ENCODE results near the gene GFOD1.
"Not testable (repeated sequence)": the region's sequence is repeated elsewhere in the genome, so short reads cannot be mapped to it uniquely, and the experiment has no call there.

Gene GFOD1

GRCh38 chr6:13513626-13514502, 26.5 kb upstream of the GFOD1 start:
- in situ Hi-C loops (cut with MboI; ENCODE audit: low pct_unique_long_range_greater_than_20kb, low sequenced_read_pairs): no loop called here
- no peak for DNase-seq

- in situ Hi-C loops (cut with MboI; ENCODE audit: low pct_unique_long_range_greater_than_20kb, low sequenced_read_pairs): no loop called here
- DNase-seq: no peak
Measured at GRCh38 chr6:13512900-13513299, 25.5 kb upstream of the GFOD1 start.

DNA sequence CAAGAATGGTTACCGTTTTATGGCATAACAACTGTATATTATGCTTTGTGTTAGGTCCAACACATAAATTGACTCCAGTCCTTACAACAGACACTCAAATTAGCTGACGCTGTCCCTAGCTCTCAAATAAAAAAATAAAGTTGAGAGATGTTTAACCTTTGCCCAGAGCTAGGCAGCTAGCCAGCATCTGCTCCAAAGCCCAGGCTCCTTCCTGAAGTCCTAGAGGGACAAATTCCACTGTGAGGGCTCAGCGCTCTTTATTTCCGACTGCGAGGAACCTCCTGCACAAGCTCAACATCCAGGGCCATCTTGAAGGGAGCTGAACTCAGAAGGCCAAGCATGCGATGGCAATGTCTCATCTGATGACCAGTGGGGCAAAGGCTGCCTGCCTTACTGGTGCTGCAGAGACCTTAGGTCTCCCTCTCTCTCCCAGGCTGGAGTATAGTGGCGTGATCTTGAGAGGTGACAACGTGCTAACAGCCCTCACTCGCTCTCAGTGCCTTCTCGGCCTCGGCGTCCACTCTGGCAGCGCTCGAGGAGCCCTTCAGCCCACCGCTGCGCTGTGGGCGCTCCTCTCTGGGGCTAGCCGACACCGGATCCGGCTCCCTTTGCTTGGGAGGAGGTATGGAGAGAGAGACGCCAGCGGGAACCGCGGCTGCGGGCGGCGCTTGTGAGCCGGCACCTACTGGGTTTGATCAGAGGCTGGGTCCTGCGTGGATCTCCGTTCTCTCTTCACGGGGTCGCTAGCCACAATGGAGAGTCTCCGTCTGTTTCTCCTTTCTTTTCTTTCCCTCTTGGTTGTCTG, 24.7 kb upstream of the GFOD1 start:
- no peak for DNase-seq
- in situ Hi-C loops (cut with MboI; ENCODE audit: low pct_unique_long_range_greater_than_20kb, low sequenced_read_pairs): no loop called here

DNA sequence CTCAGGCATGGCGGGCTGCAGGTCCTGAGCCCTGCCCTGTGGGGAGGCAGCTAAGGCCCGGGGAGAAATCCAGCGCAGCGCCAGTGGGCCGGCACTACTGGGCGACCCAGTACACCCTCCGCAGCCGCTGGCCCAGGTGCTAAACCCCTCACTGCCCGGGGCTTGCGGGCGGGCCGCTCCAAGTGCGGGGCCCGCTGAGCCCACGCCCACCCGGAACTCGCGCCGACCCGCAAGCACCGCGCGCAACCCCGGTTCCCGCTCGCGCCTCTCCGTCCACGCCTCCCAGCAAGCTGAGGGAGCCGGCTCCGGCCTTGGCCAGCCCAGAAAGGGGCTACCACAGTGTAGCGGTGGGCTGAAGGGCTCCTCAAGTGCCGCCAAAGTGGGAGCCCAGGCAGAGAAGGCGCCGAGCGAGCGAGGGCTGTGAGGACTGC, 23.8 kb upstream of the GFOD1 start:
- DNase-seq; in situ Hi-C loops (cut with MboI; ENCODE audit: low pct_unique_long_range_greater_than_20kb, low sequenced_read_pairs): not testable (repeated sequence)

DNA sequence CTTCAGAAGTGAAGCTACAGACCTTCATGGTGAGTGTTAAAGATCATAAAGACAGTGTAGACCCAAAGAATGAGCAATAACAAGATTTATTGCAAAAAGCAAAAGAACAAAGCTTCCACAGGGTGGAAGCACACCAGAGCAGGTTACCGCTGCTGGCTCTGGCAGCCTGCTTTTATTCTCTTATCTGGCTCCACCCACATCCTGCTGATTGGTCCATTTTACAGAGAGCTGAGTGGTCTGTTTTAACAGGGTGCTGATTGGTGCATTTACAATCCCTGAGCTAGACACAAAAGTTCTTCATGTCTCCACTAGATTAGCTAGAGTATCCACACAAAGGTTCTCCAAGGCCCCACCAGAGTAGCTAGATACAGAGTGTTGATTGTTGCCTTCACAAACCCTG, 23.0 kb upstream of the GFOD1 start:
- DNase-seq; in situ Hi-C loops (cut with MboI; ENCODE audit: low pct_unique_long_range_greater_than_20kb, low sequenced_read_pairs): not testable (repeated sequence)

GRCh38 chr6:13508711-13509705, 21.6 kb upstream of the GFOD1 start:
- in situ Hi-C loops (cut with MboI; ENCODE audit: low pct_unique_long_range_greater_than_20kb, low sequenced_read_pairs): no loop called here
- no peak for DNase-seq

- in situ Hi-C loops (cut with MboI; ENCODE audit: low pct_unique_long_range_greater_than_20kb, low sequenced_read_pairs): no loop called here
- peak; percentile 68 for DNase-seq
Measured at GRCh38 chr6:13507306-13507860, 20.0 kb upstream of the GFOD1 start.

DNA sequence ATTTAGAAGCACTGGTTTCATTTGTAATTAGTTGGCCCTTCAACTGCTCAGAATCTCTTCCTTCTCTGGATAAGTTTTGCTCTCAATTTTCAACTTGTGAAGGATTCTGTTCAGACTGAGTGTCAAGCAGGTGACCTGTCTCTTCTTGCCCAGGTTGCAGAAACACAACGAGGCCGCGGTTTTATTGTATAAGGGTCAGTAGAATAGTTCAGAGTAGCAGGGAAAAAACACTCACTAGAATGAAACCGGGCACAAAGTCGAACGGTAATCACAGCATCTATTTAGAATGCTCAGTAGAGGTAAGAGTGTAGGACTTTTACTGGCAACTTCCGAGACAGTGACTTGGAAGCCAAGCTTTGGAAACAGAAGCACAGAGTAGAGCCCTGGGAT, 17.9 kb upstream of the GFOD1 start:
- DNase-seq: no peak
- in situ Hi-C loops (cut with MboI; ENCODE audit: low pct_unique_long_range_greater_than_20kb, low sequenced_read_pairs): no loop called here

- DNase-seq: no peak
- in situ Hi-C loops (cut with MboI; ENCODE audit: low pct_unique_long_range_greater_than_20kb, low sequenced_read_pairs): no loop called here
Measured at GRCh38 chr6:13504611-13505344, 17.4 kb upstream of the GFOD1 start.

DNA sequence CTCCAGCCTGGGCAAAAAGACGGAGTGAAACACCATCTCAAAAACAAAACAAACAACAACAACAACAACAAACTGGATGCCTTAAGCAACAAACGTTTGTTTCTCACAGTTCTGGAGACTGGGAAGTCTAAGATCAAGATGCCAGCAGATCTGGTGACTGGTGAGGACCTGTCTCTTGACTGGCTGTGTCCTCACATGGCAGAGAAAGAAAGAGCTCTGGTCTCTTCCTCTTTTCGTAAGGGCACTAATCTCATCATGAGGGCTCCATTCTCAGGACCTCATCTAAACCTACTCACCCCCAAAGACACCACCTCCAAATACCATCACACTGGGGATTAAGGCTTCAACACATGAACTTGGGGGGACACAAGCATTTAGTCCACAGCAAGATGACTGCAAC, 13.5 kb upstream of the GFOD1 start:
- in situ Hi-C loops (cut with MboI; ENCODE audit: low pct_unique_long_range_greater_than_20kb, low sequenced_read_pairs): no loop called here
- DNase-seq: no peak

DNA sequence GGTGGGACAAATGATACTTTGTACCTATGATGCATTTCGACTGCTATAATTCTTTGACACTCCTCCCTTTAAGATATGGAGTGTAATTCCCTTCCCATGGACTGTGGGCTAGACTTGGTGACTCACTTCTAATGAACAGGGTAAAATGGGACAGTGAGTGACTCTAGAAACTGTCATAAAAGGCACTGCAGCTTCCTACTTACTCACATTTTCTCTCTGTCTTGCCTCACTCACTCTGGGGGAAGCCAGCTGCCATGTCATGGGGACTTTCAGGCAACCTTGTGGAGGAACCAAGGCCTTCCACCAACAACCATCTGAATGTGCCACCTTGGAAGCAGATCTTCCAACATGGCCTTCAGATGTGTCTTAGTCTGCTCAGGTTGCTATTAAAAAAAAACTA, 12.9 kb upstream of the GFOD1 start:
- DNase-seq: no peak
- in situ Hi-C loops (cut with MboI; ENCODE audit: low pct_unique_long_range_greater_than_20kb, low sequenced_read_pairs): no loop called here

GRCh38 chr6:13496513-13497190, 9.3 kb upstream of the GFOD1 start:
- in situ Hi-C loops (cut with MboI; ENCODE audit: low pct_unique_long_range_greater_than_20kb, low sequenced_read_pairs): no loop called here
- DNase-seq: peak; percentile 43

DNA sequence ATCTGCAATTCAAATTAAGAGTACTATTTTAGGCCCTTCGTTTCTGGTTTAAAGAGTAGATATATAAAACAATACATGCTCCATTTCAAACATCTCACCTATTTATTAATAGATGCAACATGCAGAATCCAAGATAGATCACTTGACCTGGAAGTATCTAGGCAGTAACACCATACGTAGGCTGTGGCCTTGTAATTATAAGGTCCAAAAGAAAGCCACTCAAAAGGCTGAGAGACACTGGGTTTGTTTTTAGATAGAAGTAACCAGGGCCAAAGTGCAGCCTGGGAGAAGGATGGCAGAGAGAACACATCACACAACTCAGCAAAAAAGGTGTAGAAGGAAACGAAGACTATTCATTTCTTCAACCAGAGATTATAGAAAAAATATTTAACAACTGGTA, 8.4 kb upstream of the GFOD1 start:
- no peak for DNase-seq
- in situ Hi-C loops (cut with MboI; ENCODE audit: low pct_unique_long_range_greater_than_20kb, low sequenced_read_pairs): no loop called here

- in situ Hi-C loops (cut with MboI; ENCODE audit: low pct_unique_long_range_greater_than_20kb, low sequenced_read_pairs): no loop called here
- DNase-seq: no peak
Measured at GRCh38 chr6:13495112-13495776, 7.8 kb upstream of the GFOD1 start.

DNA sequence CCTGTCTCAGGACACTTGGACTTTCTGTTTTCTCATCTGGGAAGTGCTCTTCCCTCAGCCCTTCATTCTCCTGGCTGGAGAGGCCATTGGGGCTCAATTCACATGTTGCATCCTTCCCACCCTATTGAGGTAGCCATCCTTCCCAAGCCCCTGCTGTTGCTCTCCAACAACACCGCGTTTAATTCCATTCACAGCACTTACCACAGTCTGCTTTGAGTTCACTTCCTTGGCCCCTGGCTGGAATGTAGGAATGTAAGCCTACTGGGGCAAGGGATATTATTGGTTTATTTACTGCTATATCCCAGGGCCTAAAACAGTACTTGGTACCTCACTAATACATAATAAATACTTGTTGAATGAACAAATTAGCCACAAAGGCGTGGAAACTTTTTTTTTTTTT, 6.7 kb upstream of the GFOD1 start:
- DNase-seq: no peak
- in situ Hi-C loops (cut with MboI; ENCODE audit: low pct_unique_long_range_greater_than_20kb, low sequenced_read_pairs): no loop called here

GRCh38 chr6:13493147-13493546, 5.7 kb upstream of the GFOD1 start:
- in situ Hi-C loops (cut with MboI; ENCODE audit: low pct_unique_long_range_greater_than_20kb, low sequenced_read_pairs): no loop called here
- no peak for DNase-seq

DNA sequence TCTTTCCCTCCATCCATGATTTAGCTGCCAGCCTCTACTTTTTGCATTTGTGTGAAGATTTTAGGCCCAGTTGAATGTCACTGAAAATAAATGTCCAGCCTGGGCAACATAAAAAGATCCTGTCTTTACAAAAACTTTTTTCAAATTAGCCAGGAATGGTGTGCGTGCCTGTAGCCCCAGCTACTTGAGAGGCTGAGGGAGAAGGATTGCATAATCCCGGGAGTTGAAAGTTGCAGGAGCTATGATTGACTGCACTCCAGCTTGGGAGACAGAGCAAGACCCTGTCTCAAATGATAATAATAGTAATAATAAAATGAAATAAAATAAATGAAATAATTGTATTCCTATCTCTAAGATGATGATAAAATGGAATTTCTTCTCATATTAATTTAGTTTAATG, 5.0 kb upstream of the GFOD1 start:
- DNase-seq: no peak
- in situ Hi-C loops (cut with MboI; ENCODE audit: low pct_unique_long_range_greater_than_20kb, low sequenced_read_pairs): no loop called here
